IPS-NIHi7 (cell line): ENCODE measurements around the gene BCAS4.

Experiments used
- DNase-seq: peaks from one replicate; pipeline ENCODE4 v3.0.0; 2012; ENCODE audit warnings: mixed read lengths; ENCODE audit errors: extremely low spot score

The BCAS4 gene

GRCh38 chr20:50821994-50822393 is 27.1 kb downstream of the BCAS4 start:
- DNase-seq: no peak

DNA sequence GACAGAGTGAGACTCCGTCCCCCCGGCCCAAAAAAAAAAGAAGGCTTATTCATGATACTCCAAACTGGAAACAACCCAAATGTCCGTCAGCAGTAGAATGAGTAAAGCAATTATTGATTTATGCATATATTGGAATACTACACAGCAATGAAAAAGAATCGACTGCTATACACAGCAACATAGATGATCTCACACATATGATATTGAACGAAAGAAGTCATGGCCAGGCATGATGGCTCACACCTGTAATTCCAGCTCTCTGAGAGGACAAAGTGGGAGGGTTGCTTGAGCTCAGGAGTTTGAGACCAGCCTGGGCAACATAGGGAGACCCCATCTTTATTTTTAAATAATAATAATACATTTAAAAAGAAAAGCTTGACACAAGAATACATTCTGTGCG is 28.5 kb downstream of the BCAS4 start:
- no peak for DNase-seq

DNA sequence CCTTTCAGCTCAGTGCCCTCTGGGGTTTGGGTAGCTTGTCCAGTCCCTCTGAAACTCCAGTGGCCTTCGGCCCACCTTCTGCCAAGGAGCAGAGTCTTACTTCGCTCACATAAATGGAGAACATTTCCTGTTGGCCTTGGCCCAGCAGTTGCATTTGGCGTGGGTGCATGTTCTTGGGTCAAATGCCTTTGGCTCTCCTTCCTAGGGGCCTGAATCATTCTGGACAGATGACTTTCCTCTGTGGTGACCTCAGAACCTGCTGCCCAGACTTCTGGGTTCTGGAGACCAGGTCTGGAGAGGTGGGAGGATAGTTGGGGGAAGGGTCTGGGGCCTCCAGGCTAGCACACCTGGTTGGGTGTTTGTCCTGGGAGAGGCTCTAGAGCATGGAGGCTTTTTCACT is 29.3 kb downstream of the BCAS4 start:
- no peak for DNase-seq

DNA sequence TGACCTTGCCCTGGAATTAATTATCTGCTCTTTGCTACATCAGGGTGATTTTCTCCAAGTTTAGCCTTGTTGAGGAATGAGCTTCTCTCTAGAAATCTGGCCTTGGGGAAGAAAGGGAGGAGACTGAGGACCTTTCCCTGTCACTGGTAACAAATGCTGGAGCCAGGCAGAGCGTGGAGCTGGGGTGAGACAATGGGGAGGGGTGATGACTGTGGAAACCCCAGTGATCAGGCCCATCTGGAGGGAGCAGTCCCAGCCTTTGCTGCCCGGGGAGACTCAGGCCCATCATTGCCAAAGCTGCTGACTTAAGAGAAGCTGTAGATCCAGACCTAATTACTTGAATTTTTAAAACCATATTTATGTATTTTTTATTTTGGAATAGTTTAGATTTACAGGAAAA is 31.3 kb downstream of the BCAS4 start:
- DNase-seq: no peak

DNA sequence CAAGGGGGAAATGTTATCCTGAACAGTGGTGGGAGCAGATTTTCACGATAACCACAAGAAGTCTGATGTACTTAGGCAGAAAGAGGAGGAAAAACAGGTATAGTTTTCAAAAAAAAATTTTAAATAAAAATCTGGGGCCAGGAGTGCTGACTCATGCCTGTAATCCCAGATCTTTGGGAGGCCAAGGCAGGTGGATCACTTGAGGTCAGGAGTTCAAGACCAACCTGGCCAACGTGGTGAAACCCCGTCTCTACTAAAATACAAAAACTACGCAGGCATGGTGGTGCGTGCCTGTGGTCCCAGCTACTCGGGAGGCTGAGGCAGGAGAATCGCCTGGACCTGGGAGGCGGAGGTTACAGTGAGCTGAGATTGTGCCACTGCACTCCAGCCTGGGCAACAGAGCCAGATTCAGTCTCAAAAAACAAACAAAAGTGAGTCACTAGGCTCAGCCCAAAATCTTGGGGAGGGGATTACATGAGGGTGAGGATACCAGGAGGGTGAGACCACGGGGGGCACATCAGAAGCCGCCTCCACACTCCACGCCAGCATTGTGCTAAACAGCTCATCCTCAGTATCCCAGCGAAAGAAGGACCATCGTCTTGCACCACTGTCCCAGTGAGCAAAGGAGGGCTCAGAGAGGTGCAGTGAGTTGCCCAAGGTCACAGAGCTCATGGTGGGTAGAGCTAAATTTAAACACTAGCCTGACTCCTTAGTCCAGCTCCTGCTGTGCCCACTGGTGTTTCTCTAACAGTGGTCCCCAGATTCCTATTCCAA is 33.7 kb downstream of the BCAS4 start:
- no peak for DNase-seq

DNA sequence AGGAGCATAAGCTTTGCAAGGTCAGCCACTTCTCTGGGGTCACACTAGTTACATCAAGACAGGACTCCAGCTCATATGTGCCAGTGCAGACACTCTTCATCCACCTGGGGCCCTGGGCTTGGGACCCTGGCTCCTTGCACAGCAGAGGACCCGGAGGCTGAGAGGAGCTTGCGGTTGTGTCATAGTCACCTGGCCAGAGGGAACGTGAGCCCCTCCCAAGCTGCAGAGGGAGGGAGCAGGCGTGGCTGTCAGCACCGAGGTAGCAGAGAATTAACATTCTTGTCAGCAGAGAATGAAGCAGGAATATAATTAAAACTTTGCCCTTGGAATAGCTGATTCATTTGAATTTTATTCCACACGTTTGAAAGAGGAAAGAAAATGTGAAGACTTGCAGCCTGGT is 36.8 kb downstream of the BCAS4 start:
- DNase-seq: no peak

GRCh38 chr20:50834599-50835005 is 39.7 kb downstream of the BCAS4 start:
- DNase-seq: no peak

DNA sequence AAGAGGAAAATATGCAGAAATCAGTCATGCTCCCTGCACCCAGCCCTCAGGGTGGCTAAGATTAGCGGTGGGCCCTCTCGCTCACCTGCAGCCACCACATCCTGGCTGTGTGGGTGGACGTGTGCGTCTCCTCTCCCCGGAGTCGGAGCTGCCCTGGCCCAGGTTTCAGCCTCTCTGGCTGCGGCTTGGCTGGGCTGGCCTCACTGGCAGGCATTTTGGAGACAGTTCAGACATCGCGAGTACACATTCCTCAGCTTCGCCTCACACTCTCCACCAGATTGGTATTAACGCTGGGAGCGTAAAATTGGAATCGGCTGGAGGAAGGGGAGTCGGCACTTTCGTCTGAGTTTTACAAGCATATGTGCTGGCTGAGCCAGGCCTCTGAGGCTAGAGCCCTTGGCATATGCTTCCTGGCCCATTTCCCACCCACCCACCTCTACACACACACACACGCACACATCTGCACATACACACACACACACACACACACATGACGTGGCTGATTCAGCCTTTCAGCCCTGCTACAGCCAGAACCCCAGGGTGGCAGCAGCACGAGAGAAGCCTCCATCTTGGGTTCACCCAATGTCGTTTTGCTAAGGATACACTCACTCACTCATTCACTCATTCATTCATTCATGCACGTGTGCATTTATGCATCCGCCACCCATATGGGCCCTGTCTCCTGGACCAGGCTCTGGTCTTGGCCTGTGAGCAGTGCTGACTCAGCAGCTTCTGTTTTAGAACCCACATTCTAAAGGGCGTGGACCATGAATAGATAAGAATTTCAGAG is 42.9 kb downstream of the BCAS4 start:
- DNase-seq: no peak

DNA sequence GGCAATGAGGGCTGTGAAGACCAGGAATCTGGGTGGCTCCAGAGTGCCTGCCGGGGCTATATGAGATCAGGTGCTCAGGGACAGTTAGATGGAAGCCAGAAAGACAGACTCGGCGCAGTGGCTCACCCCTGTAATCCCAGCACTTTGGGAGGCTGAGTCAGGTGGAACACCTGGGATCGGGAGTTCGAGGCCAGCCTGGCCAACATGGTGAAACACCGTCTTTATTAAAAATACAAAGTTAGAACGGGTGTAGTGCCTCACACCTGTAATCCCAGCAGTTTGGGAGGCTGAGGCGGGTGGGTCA is 43.4 kb downstream of the BCAS4 start:
- no peak for DNase-seq

- DNase-seq: no peak
Measured at GRCh38 chr20:50838707-50839385, 44.0 kb downstream of the BCAS4 start.

- DNase-seq: no peak
Measured at GRCh38 chr20:50842821-50843220, 48.0 kb downstream of the BCAS4 start.

GRCh38 chr20:50843331-50844276 is 48.7 kb downstream of the BCAS4 start:
- no peak for DNase-seq

DNA sequence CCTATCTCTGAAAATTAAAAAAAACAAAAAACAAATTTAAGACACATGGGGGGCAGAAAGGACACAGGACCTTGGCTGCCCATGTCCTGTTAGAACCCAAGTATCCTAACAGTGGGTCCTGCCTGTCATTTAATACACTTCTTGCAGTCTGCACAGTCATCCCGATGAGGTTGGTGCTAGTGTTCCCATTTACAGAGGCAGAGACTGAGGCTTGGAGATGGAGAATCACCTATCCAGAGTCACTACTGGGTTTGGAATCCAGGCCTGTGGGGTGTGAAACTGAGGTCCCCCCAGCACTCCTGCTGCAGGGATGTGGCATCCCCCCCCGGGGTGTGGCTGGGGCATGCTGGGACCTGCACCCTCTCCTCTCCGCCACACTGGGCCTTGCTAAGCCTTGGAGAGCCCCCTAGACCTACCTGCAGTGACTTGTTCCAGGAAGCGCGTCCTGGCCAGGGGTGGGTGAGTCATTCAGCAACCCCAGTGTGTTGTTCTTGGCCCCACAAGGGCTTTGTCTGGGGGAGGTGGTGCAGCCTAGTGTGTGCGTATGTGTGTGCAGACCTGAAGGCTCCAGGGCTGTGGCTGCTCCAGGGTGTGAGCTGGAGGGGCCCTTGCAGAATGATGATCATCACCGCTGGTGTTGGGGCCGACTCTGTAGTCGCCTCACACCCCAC is 49.7 kb downstream of the BCAS4 start:
- DNase-seq: no peak

DNA sequence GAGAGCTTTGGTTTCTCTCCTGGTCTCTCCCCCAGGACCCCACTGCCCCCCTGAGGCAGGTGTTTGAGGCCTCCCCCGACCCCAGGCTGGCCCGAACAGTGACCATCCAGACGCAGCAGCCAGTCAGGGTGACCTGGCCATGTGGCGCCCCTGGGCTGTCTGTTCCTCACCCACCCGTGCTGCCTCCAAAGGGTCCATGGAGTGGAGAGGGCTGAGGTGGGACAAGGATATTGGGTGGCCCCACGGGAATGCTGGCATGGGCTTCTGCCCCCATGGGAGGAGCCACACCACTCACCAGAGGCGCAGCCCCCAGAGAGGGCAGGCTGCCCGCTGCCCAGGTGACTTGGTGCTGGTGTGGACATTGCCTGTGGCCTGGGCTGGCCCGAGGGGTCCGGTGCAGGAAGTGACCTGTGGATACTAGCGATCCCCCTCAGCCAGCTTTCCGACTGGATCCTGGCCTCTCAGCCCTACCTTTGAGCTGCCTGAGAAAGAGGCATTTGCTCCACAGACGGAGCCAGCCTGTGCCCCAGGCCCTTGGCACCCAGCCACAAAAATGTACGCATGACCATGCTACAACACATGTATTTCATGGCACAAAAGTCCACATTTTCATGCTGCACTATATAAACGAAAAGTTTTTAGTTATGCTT is 50.8 kb downstream of the BCAS4 start:
- DNase-seq: no peak

DNA sequence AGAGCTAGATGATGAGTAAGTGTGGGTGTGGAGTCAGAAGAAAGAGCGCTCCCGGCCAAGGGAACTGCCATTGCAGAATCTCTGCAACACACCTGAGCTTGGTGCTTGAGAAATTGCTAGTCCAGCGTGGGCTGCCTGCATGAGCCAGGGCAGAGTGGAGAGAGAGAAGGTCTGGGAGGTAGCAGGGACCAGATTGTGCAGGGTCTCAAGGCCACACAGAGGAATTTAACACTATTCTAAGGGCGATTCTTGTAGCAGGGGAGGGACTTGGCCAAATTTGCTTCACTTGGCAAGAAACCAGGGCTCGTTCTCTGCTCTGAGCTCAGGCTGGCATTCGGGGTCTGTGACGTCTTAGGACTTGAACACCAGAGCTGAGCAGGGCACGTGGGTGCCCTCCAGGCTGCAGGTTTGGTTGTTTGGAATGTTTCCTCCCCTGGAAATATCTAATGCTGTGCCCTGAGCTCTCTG is 53.5 kb downstream of the BCAS4 start:
- DNase-seq: no peak

DNA sequence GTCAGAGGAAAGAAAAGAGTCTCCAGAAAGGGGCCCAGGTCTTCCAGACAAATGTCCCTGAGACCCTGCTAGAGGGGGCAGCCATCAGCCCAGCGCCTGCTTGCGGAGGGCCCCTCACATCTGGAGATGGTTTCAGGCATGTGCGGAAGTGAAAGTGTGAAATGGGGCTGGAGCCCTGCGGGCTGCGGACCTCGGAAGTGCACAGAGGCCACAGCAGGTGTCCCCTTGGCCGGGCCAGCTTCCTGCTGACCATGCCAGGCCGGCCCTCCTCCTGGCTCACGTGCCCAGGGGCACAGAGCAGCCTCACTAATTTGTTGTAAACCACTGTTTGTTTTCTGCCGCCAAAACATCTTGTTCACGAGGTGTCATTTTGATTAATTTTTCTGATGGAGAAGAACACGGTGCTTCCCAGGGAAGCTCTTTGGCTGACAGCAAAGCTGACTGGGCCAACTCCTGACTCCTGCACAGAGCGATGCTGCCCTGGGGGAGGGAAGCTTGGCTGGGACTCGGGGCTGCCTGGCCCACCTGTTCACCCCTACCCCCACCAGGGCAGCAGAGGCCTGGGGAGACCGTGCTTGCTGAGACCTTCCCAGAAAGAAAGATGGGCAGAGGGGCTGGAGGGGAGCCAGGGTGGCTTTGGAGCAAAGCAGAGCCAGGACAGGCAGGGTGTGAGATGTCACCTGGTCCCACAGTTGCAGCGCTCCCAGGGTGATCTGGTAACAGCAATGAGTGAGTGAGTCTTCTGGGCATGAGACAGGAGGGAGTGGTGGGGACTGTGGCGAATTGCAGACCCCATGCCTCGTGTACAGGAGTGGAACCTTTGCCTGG is 54.2 kb downstream of the BCAS4 start:
- no peak for DNase-seq

GRCh38 chr20:50850721-50851286 is 55.9 kb downstream of the BCAS4 start:
- DNase-seq: peak; percentile 80

DNA sequence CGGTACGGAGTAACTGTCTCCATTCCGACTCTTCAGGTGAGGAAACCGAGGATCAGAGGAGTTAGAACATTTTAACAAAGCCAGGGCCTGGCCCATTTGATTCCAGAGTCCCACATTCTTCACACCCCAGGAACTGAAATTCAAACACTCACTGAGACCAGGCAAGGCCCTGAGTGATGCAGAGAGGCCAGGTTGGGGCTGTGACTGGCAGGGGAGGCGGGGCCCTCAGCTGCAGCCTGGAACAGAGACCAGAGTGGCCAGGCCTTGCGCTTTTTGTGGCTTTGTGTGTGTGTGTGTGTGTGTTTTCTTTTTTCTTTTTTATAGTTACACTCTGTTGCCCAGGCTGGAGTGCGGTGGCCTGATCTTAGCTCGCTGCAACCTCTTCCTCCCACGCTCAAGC is 57.2 kb downstream of the BCAS4 start:
- no peak for DNase-seq

DNA sequence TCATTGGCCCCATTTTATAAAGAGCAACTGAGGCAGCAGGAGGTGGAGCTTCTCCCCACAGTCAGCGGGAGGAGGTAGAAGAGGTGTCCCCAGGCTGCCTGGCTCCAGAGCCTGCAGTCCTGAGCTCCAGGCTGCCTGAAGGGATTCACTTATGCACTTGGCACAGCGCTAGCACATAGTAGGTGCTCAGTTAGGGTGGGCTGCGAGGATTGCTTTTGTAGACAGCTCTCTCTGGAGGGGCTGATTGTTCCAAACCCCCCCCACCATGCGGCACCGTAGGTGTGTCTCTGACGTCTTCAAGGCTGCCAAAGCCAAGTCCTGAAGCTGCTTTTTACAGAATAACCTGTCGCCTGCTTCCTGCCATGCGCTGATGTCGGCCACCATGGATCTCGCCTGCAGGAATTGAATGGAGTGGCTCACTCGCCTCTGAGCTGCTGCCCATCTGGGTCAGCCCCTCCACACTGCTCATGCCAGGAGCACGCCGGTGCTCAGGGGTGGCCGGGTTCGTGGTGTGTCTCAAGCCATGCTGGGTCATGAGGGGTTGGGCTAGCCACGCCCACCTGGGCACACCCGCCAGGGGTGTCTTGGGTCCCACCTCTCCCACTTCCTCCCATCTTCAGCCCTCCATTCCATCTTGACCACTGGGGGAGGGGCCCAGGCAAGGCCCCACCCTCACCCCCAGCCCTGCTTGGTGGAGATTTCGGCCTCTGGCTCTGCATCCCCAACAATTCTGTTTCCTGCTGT is 59.8 kb downstream of the BCAS4 start:
- DNase-seq: no peak
